NOMO-1 (cell line): ENCODE data around the gene ABCA2.
"Not testable (repeated sequence)": the region's sequence is repeated elsewhere in the genome, so short reads cannot be mapped to it uniquely, and the experiment has no call there.

ENCODE experiments used
- DNase-seq, 2 experiments: peaks; one replicate each; lab custom pipeline; 2025; ENCODE audit not compliant: unreplicated experiment in 2 of 2; lab: John Stamatoyannopoulos, UW

The ABCA2 gene

DNA sequence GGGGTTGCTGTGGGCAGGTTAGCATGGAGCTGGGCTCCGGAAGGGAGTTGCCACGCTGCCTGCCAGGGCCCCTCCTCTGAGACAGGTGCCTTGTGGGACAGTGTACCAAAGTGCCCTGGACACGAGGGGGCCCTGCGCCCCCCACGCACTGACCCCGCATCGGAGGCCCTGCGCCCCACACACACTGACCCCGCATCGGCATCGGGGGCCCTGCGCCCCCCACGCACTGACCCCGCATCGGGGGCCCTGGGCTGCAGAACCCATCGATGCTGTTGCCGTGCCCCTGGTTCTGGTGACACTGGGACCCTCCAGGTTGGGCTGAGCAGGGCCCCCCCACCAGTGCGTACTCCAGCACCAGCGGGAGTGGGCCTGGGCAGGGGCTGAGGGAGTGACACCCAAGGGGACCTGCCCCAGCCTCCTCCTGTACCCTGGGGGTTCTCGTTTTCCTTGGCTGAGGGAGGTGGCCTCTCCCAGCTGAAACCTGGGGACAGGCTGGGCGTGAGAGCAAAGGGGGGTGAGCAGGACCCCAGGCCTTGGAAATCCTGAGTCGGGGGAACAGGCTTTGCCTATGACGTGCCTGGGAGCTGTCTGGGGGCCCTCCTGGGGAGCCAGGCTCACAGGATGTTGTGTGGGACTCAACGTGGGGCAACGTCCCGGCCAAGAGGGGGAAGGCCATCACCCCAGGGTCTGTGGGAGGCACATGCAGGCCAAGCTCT, 35.4 kb upstream of the ABCA2 start:
- DNase-seq: no peak

DNA sequence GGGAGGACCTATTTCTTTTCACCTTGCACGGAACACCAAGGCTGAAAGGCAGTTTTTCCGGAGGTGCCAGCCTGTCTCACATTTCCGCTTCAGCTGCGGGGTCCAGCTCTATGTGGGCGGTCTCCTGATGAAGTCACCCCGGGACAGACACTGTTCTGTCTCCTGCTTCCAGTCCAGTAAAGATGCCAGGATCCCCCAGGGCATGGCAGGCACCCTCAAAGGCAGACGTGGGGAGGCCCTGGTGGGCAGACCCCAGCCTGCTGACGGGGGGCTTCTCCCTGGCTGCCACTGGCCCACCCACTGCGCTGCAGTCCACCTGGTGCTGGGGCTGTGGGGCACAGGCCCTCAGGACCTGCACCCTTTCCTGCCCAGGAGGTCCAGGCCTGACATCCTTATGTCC, 34.8 kb upstream of the ABCA2 start:
- DNase-seq: not testable (repeated sequence)

DNA sequence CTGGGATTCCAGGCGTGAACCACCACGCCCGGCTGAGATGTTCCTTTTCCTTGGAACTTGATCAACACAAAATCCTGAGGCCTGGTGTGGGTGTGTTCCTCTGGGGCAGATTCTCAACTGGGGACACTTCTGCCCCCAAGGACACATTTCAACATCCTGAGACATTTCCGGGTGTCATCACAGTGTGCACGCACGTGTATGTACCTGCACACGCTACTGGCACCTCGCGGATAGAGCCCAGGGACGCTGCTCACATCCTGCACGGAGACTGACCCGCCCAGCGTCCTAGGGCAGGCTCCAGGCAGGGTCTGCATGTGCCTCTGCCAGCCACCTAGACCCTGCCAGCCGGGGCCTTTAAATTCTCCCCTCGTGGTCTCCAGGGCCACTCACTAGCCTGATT, 34.3 kb upstream of the ABCA2 start:
- no peak for DNase-seq

DNA sequence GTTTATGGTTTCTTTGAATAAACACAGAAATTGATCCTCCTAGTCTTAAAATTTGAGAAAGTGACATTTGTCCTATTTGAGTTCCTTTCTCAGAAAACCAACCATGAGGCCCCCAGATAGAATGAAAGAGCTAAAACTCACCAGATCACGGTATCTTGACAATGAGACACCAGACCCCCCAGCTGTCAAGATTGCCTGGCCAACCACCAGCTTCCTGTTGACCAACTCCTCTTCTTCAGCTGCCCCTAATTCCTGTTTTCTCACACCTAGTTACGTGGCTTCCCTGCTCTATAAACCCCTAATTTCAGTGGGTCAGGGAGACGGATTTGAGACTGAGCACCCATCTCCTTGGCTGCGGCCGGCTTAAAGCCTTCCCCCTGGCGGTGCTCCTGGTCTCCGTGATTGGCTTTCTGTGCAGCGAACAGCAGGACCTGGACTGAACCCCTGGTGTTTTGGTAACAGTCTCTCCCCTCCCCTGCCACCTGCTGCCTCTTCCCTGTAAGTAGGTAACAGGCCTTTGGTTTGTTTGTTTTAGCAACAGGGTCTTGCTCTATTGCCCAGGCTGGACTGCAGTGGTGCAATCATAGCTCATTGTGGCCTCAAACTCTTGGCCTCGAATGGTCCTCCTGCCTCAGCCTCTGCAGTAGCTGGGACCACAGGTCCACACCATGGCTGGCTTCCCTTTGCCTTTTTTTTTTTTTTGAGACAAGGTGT, 30.6 kb upstream of the ABCA2 start:
- peak; percentile 32 to 68 for DNase-seq

DNA sequence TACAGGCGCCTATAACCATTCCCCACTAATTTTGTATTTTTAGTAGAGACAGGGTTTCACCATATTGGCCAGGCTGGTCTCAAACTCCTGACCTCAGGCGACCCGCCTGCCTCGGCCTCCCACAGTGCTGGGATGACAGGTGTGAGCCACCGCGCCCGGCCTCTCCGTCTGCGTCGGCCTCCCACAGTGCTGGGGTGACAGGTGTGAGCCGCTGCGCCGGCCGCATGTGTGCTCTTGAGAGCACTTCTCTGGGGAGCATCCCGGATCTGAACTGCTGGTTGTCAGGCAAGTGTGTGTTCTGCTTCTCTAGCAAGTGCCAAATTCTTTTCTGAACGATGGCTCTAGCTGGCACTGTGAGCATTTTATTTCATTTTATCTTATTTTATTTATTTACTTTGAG, 29.5 kb upstream of the ABCA2 start:
- no peak for DNase-seq

DNA sequence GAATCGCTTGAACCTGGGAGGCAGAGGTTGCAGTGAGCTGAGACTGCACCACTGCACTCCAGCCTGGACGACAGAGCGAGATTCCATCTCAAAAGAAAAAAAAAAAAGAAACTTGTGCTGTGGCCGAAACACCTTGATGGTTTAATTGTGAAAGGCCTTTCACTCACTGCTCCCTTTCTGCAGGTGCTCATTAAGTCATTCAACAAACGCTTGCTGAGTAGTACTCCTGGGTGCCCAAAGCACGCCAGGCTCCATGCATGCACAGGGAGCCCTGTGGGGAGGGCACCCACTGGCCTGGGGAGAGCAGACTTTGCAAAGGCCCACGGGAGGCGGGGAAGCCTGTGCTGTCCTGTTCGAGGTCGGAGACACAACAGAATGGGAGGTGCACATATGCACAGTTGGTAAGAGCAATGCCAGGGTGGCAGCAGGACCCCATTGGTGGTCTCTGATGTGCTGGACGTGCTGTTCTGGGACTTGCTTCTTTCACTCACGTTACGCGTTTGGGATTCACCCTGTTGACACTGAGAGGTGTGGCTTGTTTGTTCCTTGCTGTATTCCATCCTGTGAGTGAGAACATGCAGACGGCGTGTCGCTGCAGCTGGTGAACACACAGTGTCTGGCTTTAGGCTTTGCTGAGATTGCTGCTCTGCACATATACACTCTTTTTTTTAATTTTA, 28.8 kb upstream of the ABCA2 start:
- no peak for DNase-seq

DNA sequence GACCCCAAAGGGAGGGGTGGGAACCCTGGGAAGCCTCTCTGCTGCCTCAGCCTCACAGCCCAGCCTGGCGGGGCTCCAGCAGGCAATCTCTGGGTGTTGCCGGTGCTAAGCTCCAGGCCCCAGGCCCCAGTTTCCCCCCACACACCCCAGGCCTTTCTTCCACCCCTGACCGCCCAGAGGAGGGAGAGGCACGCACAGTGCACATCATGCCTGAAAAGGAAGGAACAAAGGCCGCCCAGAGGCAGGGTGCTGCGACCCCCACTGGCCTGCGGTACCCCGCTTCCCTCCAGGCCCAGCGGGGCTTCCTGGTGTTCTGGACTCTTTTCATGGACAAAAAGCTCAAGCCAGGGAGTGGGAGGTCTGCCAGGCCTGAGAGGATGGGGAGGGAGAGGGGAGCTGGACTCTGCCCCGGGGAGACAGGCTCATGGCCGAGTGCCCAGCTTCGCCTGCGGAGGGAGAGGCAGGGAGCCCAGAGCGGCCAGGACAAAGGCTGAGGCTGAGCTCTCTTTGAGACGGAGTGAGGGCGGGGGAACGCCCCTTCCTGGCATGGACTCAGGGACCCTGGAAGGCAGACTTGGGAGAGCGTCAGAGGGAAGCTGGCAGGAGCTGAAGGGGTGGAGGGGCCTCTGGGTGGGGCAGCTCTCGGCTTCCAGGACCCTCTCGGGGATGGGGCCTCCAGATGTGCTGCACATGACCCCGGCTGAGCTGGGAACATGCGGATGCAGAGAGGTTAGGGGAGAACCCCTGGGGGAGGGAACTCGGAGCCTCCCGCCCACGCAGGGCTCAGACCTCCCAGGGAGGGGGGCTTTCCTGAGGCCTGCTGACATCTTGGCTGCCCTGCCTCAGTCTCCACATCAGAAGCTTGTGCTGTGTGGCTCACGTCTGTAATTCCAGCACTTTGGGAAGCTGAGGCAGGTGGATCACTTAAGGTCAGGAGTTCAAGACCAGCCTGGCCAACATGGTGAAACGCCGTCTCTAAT, 27.6 kb upstream of the ABCA2 start:
- DNase-seq: no peak

GRCh38 chr9:137054932-137055384, 26.9 kb upstream of the ABCA2 start:
- DNase-seq: no peak

- DNase-seq: no peak
Measured at GRCh38 chr9:137053944-137054931, 26.2 kb upstream of the ABCA2 start, which contains the start of gene ENTPD2. TSS of gene ENTPD2 (minus strand) at chr9:137054061. CDS start at chr9:137053997, 64 bp downstream.

GRCh38 chr9:137052998-137053943, 25.2 kb upstream of the ABCA2 start:
- no peak for DNase-seq

DNA sequence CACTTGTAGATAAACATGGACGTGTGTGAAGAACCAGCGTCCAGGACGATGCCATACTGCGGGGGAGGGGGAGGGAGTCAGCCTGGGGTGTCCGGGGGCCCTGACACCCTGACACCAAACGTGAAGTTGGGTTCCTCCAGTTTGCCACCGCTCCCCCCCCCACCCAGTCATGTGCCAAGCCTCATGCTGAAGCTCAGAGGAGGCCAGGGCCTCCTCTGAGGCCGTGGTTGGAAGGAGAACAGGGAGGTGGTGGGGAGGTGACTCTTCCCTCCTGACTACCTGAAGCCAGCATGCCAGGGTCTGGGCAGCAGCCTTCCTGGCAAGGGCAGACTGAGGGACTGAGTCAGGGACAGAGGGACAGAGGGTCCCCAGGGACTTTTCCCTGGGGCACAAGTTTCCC, 24.3 kb upstream of the ABCA2 start:
- no peak for DNase-seq

DNA sequence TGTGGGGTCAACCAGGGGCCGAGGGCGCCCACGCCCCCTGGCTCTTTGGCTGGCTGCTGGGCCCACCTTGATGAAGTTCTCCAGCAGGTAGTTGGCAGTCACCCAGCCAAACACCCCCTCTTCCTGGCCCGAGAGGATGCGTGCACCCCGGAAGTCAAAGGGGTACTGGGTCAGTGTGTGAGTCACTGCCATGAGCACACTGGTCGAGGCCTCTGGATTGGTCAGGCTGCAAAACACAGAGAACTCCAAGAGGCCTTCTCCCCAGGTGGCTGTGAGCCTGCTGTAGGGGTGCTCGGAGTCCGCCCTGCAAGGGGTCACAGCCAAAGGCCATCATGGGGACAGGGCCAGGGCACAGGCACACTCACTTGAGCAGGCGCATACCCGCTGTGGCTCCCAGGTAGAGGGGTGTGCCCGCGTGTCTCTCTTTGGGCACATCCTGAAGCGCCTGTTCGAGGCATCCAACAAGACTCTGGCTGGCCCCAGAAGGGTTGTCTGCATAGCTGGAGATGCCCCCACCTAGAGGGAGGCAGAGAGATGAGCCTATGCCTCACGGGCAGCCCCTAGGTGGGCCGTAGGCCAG, 23.2 kb upstream of the ABCA2 start:
- no peak for DNase-seq

DNA sequence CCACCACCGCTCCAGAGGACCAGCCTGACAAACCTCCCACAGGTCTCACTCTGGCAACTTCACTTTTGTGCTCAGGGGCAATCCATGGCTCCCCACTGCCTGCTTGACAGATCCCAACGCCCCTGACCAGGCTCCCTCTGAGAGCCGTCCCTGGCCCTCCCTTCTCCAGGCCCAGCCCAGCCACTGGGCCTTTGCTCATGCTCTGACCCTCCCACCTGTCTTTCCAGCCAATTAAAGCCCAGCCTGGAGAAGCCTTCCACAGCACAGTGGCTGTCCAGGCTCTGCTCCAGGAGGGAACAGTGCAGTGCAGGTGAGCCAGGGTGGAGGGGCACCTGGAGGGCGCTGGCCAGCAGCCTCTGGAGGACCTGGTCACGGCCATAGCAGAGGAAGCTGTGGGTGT, 22.5 kb upstream of the ABCA2 start:
- no peak for DNase-seq

DNA sequence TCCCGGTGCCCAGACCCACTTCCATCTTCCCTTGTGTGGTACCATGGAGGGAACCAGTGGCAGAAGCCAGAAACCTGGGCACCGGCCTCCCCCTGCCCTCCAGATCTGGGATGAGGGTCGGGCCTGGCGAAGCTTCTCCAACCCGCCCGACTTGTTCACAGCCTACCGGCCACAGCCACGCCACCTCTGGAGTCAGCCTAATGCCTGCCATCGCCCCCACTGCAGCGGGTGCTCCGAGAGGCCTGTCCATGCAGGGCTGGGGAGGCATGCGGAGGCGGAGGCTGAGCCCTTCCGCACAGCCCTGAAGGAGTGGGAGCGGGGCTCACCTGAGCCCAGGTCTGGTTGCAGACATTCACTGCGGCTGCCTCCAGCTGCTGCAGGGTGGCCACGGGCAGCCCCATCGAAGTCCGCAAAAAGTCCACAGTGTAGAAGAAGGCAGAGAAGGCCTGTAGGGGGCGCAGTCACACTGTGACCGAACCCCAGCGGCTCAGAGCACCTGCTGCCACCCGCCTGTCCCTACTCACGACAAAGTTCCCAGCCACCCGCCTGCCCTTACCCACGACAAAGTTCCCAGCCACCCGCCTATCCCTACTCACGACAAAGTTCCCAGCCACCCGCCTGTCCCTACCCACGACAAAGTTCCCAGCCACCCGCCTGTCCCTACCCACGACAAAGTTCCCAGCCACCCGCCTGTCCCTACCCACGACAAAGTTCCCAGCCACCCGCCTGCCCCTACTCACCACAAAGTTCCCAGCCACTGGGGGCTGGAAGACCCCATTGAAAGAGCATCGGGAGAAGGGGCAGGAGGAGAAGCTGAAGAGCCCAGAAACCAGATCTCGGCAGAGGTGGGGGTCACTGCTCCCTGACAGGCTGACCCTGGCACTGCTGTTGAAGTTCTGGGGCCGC, 21.8 kb upstream of the ABCA2 start:
- peak; percentile 69 to 71 for DNase-seq

- no peak for DNase-seq
Measured at GRCh38 chr9:137048655-137049543, 20.9 kb upstream of the ABCA2 start.
